HG03469 (cell line): ENCODE results near the gene UAP1L1.

Experiments
- ATAC-seq: cut with Tn5 transposase; IDR thresholded peaks from one replicate; pipeline ENCODE4 v1.9.1; 2021; ENCODE audit warnings: mild to moderate bottlenecking, moderate library complexity, moderate number of reproducible peaks; ENCODE audit not compliant: unreplicated experiment

The UAP1L1 gene

GRCh38 chr9:137071282-137071681 is 6.0 kb upstream of the UAP1L1 start:
- ATAC-seq, result no peak

- no peak for ATAC-seq
Observed at GRCh38 chr9:137073992-137074399, 3.3 kb upstream of the UAP1L1 start.

GRCh38 chr9:137074657-137075274 is 2.6 kb upstream of the UAP1L1 start:
- no peak for ATAC-seq

- no peak for ATAC-seq
Observed at GRCh38 chr9:137075275-137075775, 2.0 kb upstream of the UAP1L1 start.

GRCh38 chr9:137076636-137077009 is 694 bp upstream of the UAP1L1 start:
- ATAC-seq, result no peak

GRCh38 chr9:137077758-137078693 is 709 bp downstream of the UAP1L1 start:
- no peak for ATAC-seq

GRCh38 chr9:137078701-137079400 is 1.5 kb downstream of the UAP1L1 start:
- no peak for ATAC-seq

GRCh38 chr9:137079401-137079787 is 2.1 kb downstream of the UAP1L1 start:
- no peak for ATAC-seq

GRCh38 chr9:137080260-137081122 is 3.2 kb downstream of the UAP1L1 start:
- no peak for ATAC-seq

- no peak for ATAC-seq
Observed at GRCh38 chr9:137082222-137082924, 5.1 kb downstream of the UAP1L1 start.

- no peak for ATAC-seq
Observed at GRCh38 chr9:137082925-137083290, 5.6 kb downstream of the UAP1L1 start.

- ATAC-seq, result no peak
Observed at GRCh38 chr9:137083394-137084004, 6.2 kb downstream of the UAP1L1 start.

GRCh38 chr9:137084526-137084925 is 7.2 kb downstream of the UAP1L1 start:
- no peak for ATAC-seq

GRCh38 chr9:137085920-137086530 is 8.7 kb downstream of the UAP1L1 start:
- peak; percentile 4 for ATAC-seq

- ATAC-seq, result peak; percentile 61
Observed at GRCh38 chr9:137086531-137087408, 9.5 kb downstream of the UAP1L1 start, which contains the start of gene MAN1B1. Gene MAN1B1, plus strand, starts transcription at chr9:137086985. Its CDS starts 15 bp downstream, at chr9:137087000.

GRCh38 chr9:137087409-137087925 is 10.2 kb downstream of the UAP1L1 start:
- ATAC-seq, result no peak

GRCh38 chr9:137088121-137088520 is 10.8 kb downstream of the UAP1L1 start:
- no peak for ATAC-seq
